ENCODE data around the gene GRIN3B. TPM values are rescaled to one million over a fixed set of nuclear protein-coding genes. Genes with fewer than 3 reads are reported as not detected.
A peak's percentile ranks its signal among the peaks of the same experiment; 100 is the strongest.

The GRIN3B gene
- polyA plus RNA-seq, 1 of the 3 experiments (the other 2 are of a cell fraction): 1.5 TPM

DNA sequence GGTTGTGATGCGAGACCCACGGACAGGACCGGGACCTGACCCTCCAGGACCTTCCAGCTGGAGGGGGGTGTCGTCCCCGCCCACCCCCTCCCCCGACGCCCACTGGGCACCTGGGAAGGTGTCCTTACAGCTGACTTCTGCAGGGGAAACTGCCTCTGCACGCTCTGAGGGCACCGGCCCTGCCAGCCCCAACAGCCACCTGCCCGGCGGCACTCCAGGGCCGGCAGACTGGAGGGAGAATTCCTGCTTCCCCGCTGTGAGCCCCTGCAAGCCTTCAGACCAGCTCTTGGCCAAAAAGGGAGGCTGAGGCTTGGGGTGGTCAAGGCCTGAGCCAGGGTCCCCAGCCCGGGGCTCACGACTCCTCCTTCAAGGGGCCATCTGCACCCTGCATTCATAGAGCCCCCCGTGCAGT, 27.4 kb downstream of the GRIN3B start:
- peak overlapping the region; percentile 99 for H3K4me2 ChIP-seq
- ChIA-PET POLR2A (interaction anchor here (0.8 to 1.1 kb wide), 2 partner anchors 13 to 47 kb away, joined by 3 to 4 read pairs; no protein-coding TSS in a partner anchor), CTCF (interaction anchor here (1.1 to 2.7 kb wide), 5 partner anchors 13 to 167 kb away, joined by 4 to 11 read pairs (median 6); no protein-coding TSS in a partner anchor)
- H3K4me3 ChIP-seq (ENCODE audit: low read depth in 2 of 2, low read length in 1 of 2): peak overlapping the region; percentile 76 to 97
- peaks cover 59% of the 10 kb centered on the region for H3K79me2 ChIP-seq (ENCODE audit: insufficient read depth)
- no peak for DNase-seq
- TF ChIP-seq MAX (IDR thresholded peaks at IDR 0.05; ENCODE audit: low read depth) (no peak), NFIC (IDR thresholded peaks at IDR 0.05; ENCODE audit: borderline replicate concordance) (no peak), TEAD4 (IDR thresholded peaks at IDR 0.05; ENCODE audit: borderline replicate concordance, insufficient read depth) (no peak), RCOR1 (IDR thresholded peaks at IDR 0.05; ENCODE audit: low read length) (no peak), CTCF (IDR thresholded peaks at IDR 0.05) (no peak), ZBTB33 (IDR thresholded peaks at IDR 0.05; ENCODE audit: borderline replicate concordance, low read depth) (no peak), ELF1 (IDR thresholded peaks at IDR 0.05) (no peak), TCF12 (IDR thresholded peaks at IDR 0.05) (no peak), REST (IDR thresholded peaks at IDR 0.05; ENCODE audit: low read depth, low read length) (no peak), TAF1 (IDR thresholded peaks at IDR 0.05; ENCODE audit: borderline replicate concordance, low read depth, low read length) (no peak), SMC3 (IDR thresholded peaks at IDR 0.05; ENCODE audit: low read depth, low read length) (no peak), CHD2 (IDR thresholded peaks at IDR 0.05; ENCODE audit: low read length, partially characterized antibody) (no peak), FOXJ3 (CRISPR knock-in tag; IDR thresholded peaks at IDR 0.05) (no peak), JUND (IDR thresholded peaks at IDR 0.05) (no peak)
- TF ChIP-seq, protein P1, sequence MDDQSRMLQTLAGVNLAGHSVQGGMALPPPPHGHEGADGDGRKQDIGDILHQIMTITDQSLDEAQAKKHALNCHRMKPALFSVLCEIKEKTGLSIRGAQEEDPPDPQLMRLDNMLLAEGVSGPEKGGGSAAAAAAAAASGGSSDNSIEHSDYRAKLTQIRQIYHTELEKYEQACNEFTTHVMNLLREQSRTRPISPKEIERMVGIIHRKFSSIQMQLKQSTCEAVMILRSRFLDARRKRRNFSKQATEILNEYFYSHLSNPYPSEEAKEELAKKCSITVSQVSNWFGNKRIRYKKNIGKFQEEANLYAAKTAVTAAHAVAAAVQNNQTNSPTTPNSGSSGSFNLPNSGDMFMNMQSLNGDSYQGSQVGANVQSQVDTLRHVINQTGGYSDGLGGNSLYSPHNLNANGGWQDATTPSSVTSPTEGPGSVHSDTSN (IDR thresholded peaks at IDR 0.05): no peak
- TF ChIP-seq, protein P2, sequence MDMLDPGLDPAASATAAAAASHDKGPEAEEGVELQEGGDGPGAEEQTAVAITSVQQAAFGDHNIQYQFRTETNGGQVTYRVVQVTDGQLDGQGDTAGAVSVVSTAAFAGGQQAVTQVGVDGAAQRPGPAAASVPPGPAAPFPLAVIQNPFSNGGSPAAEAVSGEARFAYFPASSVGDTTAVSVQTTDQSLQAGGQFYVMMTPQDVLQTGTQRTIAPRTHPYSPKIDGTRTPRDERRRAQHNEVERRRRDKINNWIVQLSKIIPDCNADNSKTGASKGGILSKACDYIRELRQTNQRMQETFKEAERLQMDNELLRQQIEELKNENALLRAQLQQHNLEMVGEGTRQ (IDR thresholded peaks at IDR 0.05; ENCODE audit: borderline replicate concordance, low read depth, low read length): no peak
- H3K9ac ChIP-seq: peak overlapping the region; percentile 86
- H3F3A ChIP-seq (replicated peaks; ENCODE audit: insufficient read depth): peaks cover 28% of the 10 kb centered on the region
- no peaks in the 10 kb centered on the region for H3K27me3 ChIP-seq (ENCODE audit: insufficient read depth)
- peak overlapping the region; percentile 81 to 84 for H3K27ac ChIP-seq (ENCODE audit: low read depth in 2 of 2, low read length in 1 of 2)
- H3K9me2 ChIP-seq: no peaks in the 10 kb centered on the region
- no peak overlapping the region for H2AFZ ChIP-seq (ENCODE audit: low read depth)
- peaks cover 0 to 14% of the 10 kb centered on the region in 2 experiments; a peak in 1 of 4 replicates for H3K4me1 ChIP-seq (ENCODE audit: control insufficient read depth in 1 of 2, insufficient read depth in 2 of 2, low read depth in 1 of 2, low read length in 1 of 2)
- no peaks in the 10 kb centered on the region for H3K9me3 ChIP-seq
- H4K20me1 ChIP-seq (ENCODE audit: insufficient read depth): peaks cover 34% of the 10 kb centered on the region
- peaks cover 13 to 19% of the 10 kb centered on the region in 2 experiments for H3K36me3 ChIP-seq (replicated peaks in 1 of 2; ENCODE audit: control insufficient read depth in 1 of 2, insufficient read depth in 2 of 2, low read length in 1 of 2)
- 44% methylated on average over 4 of the region's 16 CpGs for WGBS (ENCODE audit: low lambda C conversion rate)
